Chondrocyte (in vitro differentiated cells): Measurements from ENCODE around the gene SNAPC2. TPM values are rescaled to one million over a fixed set of nuclear protein-coding genes. Genes with fewer than 3 reads are reported as not detected.
"Not testable (repeated sequence)": the region's sequence is repeated elsewhere in the genome, so short reads cannot be mapped to it uniquely, and the experiment has no call there.

Experiments
- DNase-seq: peaks from one replicate; pipeline ENCODE4 v3.0.0; 2021; ENCODE audit warnings: mixed read lengths, low spot score
- H3K27ac Mint-ChIP-seq: one replicate; pipeline ENCODE4 v1.8.0; 2021; ENCODE audit warnings: mild to moderate bottlenecking, moderate library complexity, mixed read lengths; ENCODE audit not compliant: unreplicated experiment
- H3K27me3 Mint-ChIP-seq: 2 replicates; pipeline ENCODE4 v1.8.0; 2021; ENCODE audit warnings: low read depth, mixed read lengths
- H3K36me3 Mint-ChIP-seq: 2 replicates; pipeline ENCODE4 v1.8.0; 2021; ENCODE audit warnings: low read depth, mixed read lengths
- H3K4me1 Mint-ChIP-seq: 2 replicates; pipeline ENCODE4 v1.8.0; 2021; ENCODE audit warnings: low read depth, mild to moderate bottlenecking, mixed read lengths
- H3K4me3 Mint-ChIP-seq: one replicate; pipeline ENCODE4 v1.8.0; 2021; ENCODE audit warnings: mild to moderate bottlenecking, moderate library complexity, mixed read lengths; ENCODE audit not compliant: unreplicated experiment
- H3K9me3 Mint-ChIP-seq: 2 replicates; pipeline ENCODE4 v1.8.0; 2021; ENCODE audit warnings: low read depth, mixed read lengths
- CTCF ChIP-seq: fragments of 200-600 bp; sonication (generic); IDR thresholded peaks from 2 replicates; pipeline ENCODE4 v1.5.0; 2021; ENCODE audit warnings: antibody characterized with exemption, mild to moderate bottlenecking, moderate library complexity
- total RNA-seq: library from RNA; stranded (reverse); gene quantifications from 3 replicates; pipeline ENCODE4 v1.2.1, GENCODE V29; 2021

The SNAPC2 gene
- total RNA-seq, 1 donor from 2014 or later, result 27.9 TPM

GRCh38 chr19:7927605-7928333 is 7.6 kb downstream of the SNAPC2 start:
- H3K27ac Mint-ChIP-seq, result peak overlapping the region; percentile 100
- H3K4me1 Mint-ChIP-seq, result peaks cover 36% of the 10 kb centered on the region
- TF ChIP-seq CTCF, result no peak
- H3K4me3 Mint-ChIP-seq, result no peak overlapping the region
- no peaks in the 10 kb centered on the region for H3K27me3 Mint-ChIP-seq
- peak; percentile 92 for DNase-seq
- H3K9me3 Mint-ChIP-seq, result no peaks in the 10 kb centered on the region
- peaks cover 2% of the 10 kb centered on the region for H3K36me3 Mint-ChIP-seq

- Mint-ChIP-seq H3K9me3 (no peaks in the 10 kb centered on the region), H3K27ac (peak overlapping the region; percentile 100), H3K4me1 (peaks cover 32% of the 10 kb centered on the region), H3K36me3 (peaks cover 2% of the 10 kb centered on the region), H3K4me3 (peak overlapping the region; percentile 60), H3K27me3 (no peaks in the 10 kb centered on the region)
- TF ChIP-seq CTCF, result no peak
- no peak for DNase-seq
Measured at GRCh38 chr19:7928334-7928706, 8.2 kb downstream of the SNAPC2 start.

- Mint-ChIP-seq H3K4me1 (peaks cover 31% of the 10 kb centered on the region), H3K4me3 (peak overlapping the region; percentile 60), H3K36me3 (peaks cover 2% of the 10 kb centered on the region), H3K27me3 (no peaks in the 10 kb centered on the region), H3K27ac (peak overlapping the region; percentile 100), H3K9me3 (no peaks in the 10 kb centered on the region)
- TF ChIP-seq CTCF, result peak; percentile 70
- peak; percentile 84 for DNase-seq
Measured at GRCh38 chr19:7928741-7929701, 8.9 kb downstream of the SNAPC2 start.

GRCh38 chr19:7930030-7930429 is 9.9 kb downstream of the SNAPC2 start:
- H3K27me3 Mint-ChIP-seq, H3K9me3 Mint-ChIP-seq, H3K4me3 Mint-ChIP-seq, DNase-seq, H3K36me3 Mint-ChIP-seq: not testable (repeated sequence)
- peaks cover 28% of the 10 kb centered on the region for H3K4me1 Mint-ChIP-seq
- peak overlapping the region; percentile 100 for H3K27ac Mint-ChIP-seq

GRCh38 chr19:7930765-7931164 is 10.6 kb downstream of the SNAPC2 start:
- peaks cover 28% of the 10 kb centered on the region for H3K4me1 Mint-ChIP-seq
- H3K27me3 Mint-ChIP-seq, result no peaks in the 10 kb centered on the region
- peak overlapping the region; percentile 100 for H3K27ac Mint-ChIP-seq
- H3K4me3 Mint-ChIP-seq, result no peak overlapping the region
- TF ChIP-seq CTCF, result no peak
- DNase-seq, result no peak
- no peaks in the 10 kb centered on the region for H3K9me3 Mint-ChIP-seq
- H3K36me3 Mint-ChIP-seq, result peaks cover 9% of the 10 kb centered on the region
